IMR-90 (cell line): Measurements from ENCODE around the gene RASGRF1. TPM values are rescaled to one million over a fixed set of nuclear protein-coding genes. Genes with fewer than 3 reads are reported as not detected.

Experiments used
- ATAC-seq: fragments of 200-7000 bp; cut with Tn5 transposase; 2 replicates; pipeline ENCODE4 v1.9.1; 2020; ENCODE audit warnings: low read depth, mild to moderate bottlenecking, moderate library complexity
- BruUV-seq: library from RNA; stranded (reverse); fragments of 400-500 nt; replicated peaks from 2 replicates; lab custom pipeline; 2021; lab: Mats Ljungman, UMichigan
- CTCF ChIA-PET: fragments of 300-600 bp; formaldehyde crosslinking; extraction: SDS; loops from one replicate; lab custom pipeline; 2021; ENCODE audit warnings: antibody characterized with exemption; lab: Yijun Ruan, JAX
- POLR2A ChIA-PET: fragments of 300-600 bp; sonication (Branson Sonifier 250); formaldehyde crosslinking; loops from one replicate; lab custom pipeline; 2022; ENCODE audit warnings: antibody characterized with exemption; ENCODE audit not compliant: unreplicated experiment; lab: Charles Lee
- DNase-seq: peaks from one replicate; pipeline ENCODE4 v3.0.0; 2013
- H2AFZ ChIP-seq: replicated peaks from 2 replicates; pipeline ENCODE3; 2013; ENCODE audit warnings: low read length, mild to moderate bottlenecking; ENCODE audit not compliant: poor library complexity
- H2AK5ac ChIP-seq: 2 replicates; pipeline ENCODE4 v1.6.1; 2013; ENCODE audit warnings: low read depth, low read length, inconsistent platforms
- H2AK9ac ChIP-seq: replicated peaks from 2 replicates; pipeline ENCODE3; 2013; ENCODE audit warnings: mild to moderate bottlenecking, low read depth, low read length, moderate library complexity; ENCODE audit not compliant: poor library complexity
- H2BK120ac ChIP-seq: 2 replicates; pipeline ENCODE4 v1.6.1; 2013; ENCODE audit warnings: low read depth, low read length, inconsistent platforms
- H2BK15ac ChIP-seq: 3 replicates; pipeline ENCODE4 v1.6.1; 2013; ENCODE audit warnings: low read depth, low read length, inconsistent platforms
- H2BK20ac ChIP-seq: 2 replicates; pipeline ENCODE4 v1.6.1; 2013; ENCODE audit warnings: low read depth, mild to moderate bottlenecking, inconsistent platforms, low read length, moderate library complexity
- H2BK5ac ChIP-seq: 2 replicates; pipeline ENCODE4 v1.6.1; 2013; ENCODE audit warnings: mild to moderate bottlenecking, low read depth, low read length, inconsistent platforms; ENCODE audit not compliant: poor library complexity, severe bottlenecking
- H3K14ac ChIP-seq: replicated peaks from 2 replicates; pipeline ENCODE4 v1.6.1; 2013; ENCODE audit warnings: low read depth, low read length, inconsistent platforms
- H3K18ac ChIP-seq: 2 replicates; pipeline ENCODE4 v1.6.1; 2013; ENCODE audit warnings: low read depth, low read length, control low read depth
- H3K23ac ChIP-seq: 2 replicates; pipeline ENCODE4 v1.6.1; 2013; ENCODE audit warnings: low read depth, low read length, inconsistent platforms
- H3K27ac ChIP-seq: 2 replicates; pipeline ENCODE4 v1.5.1; 2013; ENCODE audit warnings: mild to moderate bottlenecking, control low read depth, low read length; ENCODE audit not compliant: insufficient read depth
- H3K27me3 ChIP-seq: 2 replicates; pipeline ENCODE4 v1.6.1; 2013; ENCODE audit warnings: low read length; ENCODE audit not compliant: control insufficient read depth, insufficient read depth
- H3K36me3 ChIP-seq: 2 replicates; pipeline ENCODE4 v1.6.1; 2013; ENCODE audit warnings: low read length, mixed read lengths; ENCODE audit not compliant: control insufficient read depth, insufficient read depth
- H3K4ac ChIP-seq: 2 replicates; pipeline ENCODE4 v1.6.1; 2013; ENCODE audit warnings: low read depth, low read length, inconsistent platforms
- H3K4me1 ChIP-seq: 2 replicates; pipeline ENCODE4 v1.6.1; 2013; ENCODE audit warnings: low read length, mixed read lengths; ENCODE audit not compliant: control insufficient read depth, insufficient read depth
- H3K4me2 ChIP-seq: 2 replicates; pipeline ENCODE4 v1.6.1; 2013; ENCODE audit warnings: low read depth, mild to moderate bottlenecking, control low read depth, low read length, moderate library complexity
- H3K4me3 ChIP-seq: 2 replicates; pipeline ENCODE4 v1.5.1; 2013; ENCODE audit warnings: low read depth, mild to moderate bottlenecking, control low read depth, low read length, moderate library complexity; ENCODE audit not compliant: insufficient read depth
- H3K56ac ChIP-seq: 2 replicates; pipeline ENCODE4 v1.6.1; 2013; ENCODE audit warnings: low read length, inconsistent platforms; ENCODE audit not compliant: insufficient read depth; ENCODE audit errors: extremely low read depth
- H3K79me1 ChIP-seq, 2 experiments: 2 replicates each; pipeline ENCODE4 v1.6.1; 2013; ENCODE audit warnings: low read length in 2 of 2, inconsistent platforms in 1 of 2, low read depth in 1 of 2
- H3K9ac ChIP-seq: 2 replicates; pipeline ENCODE4 v1.6.1; 2013; ENCODE audit warnings: low read depth, low read length, control low read depth
- H3K9me1 ChIP-seq: 2 replicates; pipeline ENCODE4 v1.6.1; 2013; ENCODE audit warnings: low read length, inconsistent platforms; ENCODE audit not compliant: insufficient read depth
- H3K9me3 ChIP-seq: 2 replicates; pipeline ENCODE4 v1.6.1; 2013; ENCODE audit warnings: low read length; ENCODE audit not compliant: control insufficient read depth, insufficient read depth
- H4K20me1 ChIP-seq: 2 replicates; pipeline ENCODE4 v1.6.1; 2013; ENCODE audit warnings: low read length, inconsistent platforms; ENCODE audit not compliant: insufficient read depth
- H4K5ac ChIP-seq: 2 replicates; pipeline ENCODE4 v1.6.1; 2013; ENCODE audit warnings: mild to moderate bottlenecking, low read depth, low read length, control low read depth
- H4K8ac ChIP-seq, 2 experiments: 2 replicates each; pipeline ENCODE4 v1.6.1; 2013; ENCODE audit warnings: low read depth in 2 of 2, low read length in 2 of 2, control low read depth in 1 of 2, inconsistent platforms in 1 of 2
- H4K91ac ChIP-seq: 2 replicates; pipeline ENCODE4 v1.6.1; 2013; ENCODE audit warnings: low read depth, low read length, inconsistent platforms; ENCODE audit not compliant: insufficient read depth
- BHLHE40 ChIP-seq: fragments of 150-350 bp; IDR thresholded peaks from 2 replicates; pipeline ENCODE4 v1.6.1; 2016; ENCODE audit warnings: mild to moderate bottlenecking, low read depth, low read length
- CEBPB ChIP-seq: IDR thresholded peaks from 2 replicates; pipeline ENCODE4 v1.6.1; 2012; ENCODE audit warnings: low read depth, low read length, improper control_type of control experiment
- CHD1 ChIP-seq: IDR thresholded peaks from 2 replicates; pipeline ENCODE4 v1.6.1; 2012; ENCODE audit warnings: low read depth, low read length, improper control_type of control experiment
- FOS ChIP-seq: fragments of 150-350 bp; IDR thresholded peaks from 2 replicates; pipeline ENCODE4 v1.6.1; 2016; ENCODE audit warnings: low read depth, low read length
- MAFK ChIP-seq: IDR thresholded peaks from 2 replicates; pipeline ENCODE4 v1.6.1; 2012; ENCODE audit warnings: low read depth, low read length, improper control_type of control experiment
- MAZ ChIP-seq: IDR thresholded peaks from 2 replicates; pipeline ENCODE4 v1.6.1; 2012; ENCODE audit warnings: low read depth, mild to moderate bottlenecking, low read length, improper control_type of control experiment, moderate library complexity, borderline replicate concordance
- NFE2L2 ChIP-seq: fragments of 150-350 bp; IDR thresholded peaks from 2 replicates; pipeline ENCODE4 v1.6.1; 2016; ENCODE audit warnings: low read depth, mild to moderate bottlenecking, low read length
- POLR2A ChIP-seq: IDR thresholded peaks from 2 replicates; pipeline ENCODE4 v1.6.1; 2012; ENCODE audit warnings: mild to moderate bottlenecking, low read depth, low read length
- RAD21 ChIP-seq: IDR thresholded peaks from 2 replicates; pipeline ENCODE4 v1.6.1; 2012; ENCODE audit warnings: low read length, improper control_type of control experiment
- RCOR1 ChIP-seq: IDR thresholded peaks from 2 replicates; pipeline ENCODE4 v1.6.1; 2012; ENCODE audit warnings: mild to moderate bottlenecking, low read length, improper control_type of control experiment; ENCODE audit not compliant: insufficient replicate concordance
- RFX5 ChIP-seq: IDR thresholded peaks from 2 replicates; pipeline ENCODE4 v1.8.0; 2012; ENCODE audit warnings: low read depth, mild to moderate bottlenecking, low read length, moderate library complexity
- SMC3 ChIP-seq: fragments of 150-350 bp; IDR thresholded peaks from 2 replicates; pipeline ENCODE4 v1.6.1; 2016; ENCODE audit warnings: low read depth, mild to moderate bottlenecking, antibody characterized with exemption, low read length, moderate library complexity
- WGBS, 2 experiments: methylation state at CpG; one replicate each; pipeline versions ENCODE4 v1.1.5 to v1.1.7; 2013; ENCODE audit warnings: missing lambda C conversion rate in 2 of 2; ENCODE audit not compliant: insufficient read length in 1 of 2; ENCODE audit errors: extremely low coverage in 2 of 2; 5-methylcytosine and 5-hydroxymethylcytosine counted together
- dilution Hi-C: fragments of 300-500 bp; cut with HindIII; formaldehyde crosslinking; loops from one replicate; pipeline ENCODE4 v1.14.3; 2018; ENCODE audit warnings: low sequenced_read_pairs; ENCODE audit not compliant: unreplicated experiment
- in situ Hi-C: fragments of 300-500 bp; cut with MboI; formaldehyde crosslinking; loops from 3 replicates; pipeline ENCODE4 v1.14.3; 2019; ENCODE audit warnings: low sequenced_read_pairs, inconsistent platforms, mixed read lengths
- intact Hi-C: fragments of 100-400 bp; cut with micrococcal nuclease; formaldehyde crosslinking; loops from 2 replicates; pipeline ENCODE4 v1.10.0; 2022
- polyA plus RNA-seq, 3 experiments: library from polyadenylated mRNA; depleted of rRNA; stranded (reverse); fragments of >200 nt; gene quantifications; 2 replicates each; pipeline ENCODE4 v1.2.3, GENCODE V29; 2012; ENCODE audit warnings: low replicate concordance in 1 of 3
- total RNA-seq: library from RNA; depleted of rRNA; stranded (reverse); fragments of >200 nt; gene quantifications from 2 replicates; pipeline ENCODE4 v1.2.3, GENCODE V29; 2012
- TF ChIP-seq, protein P1 (sequence below): conservative IDR thresholded peaks from 2 replicates; pipeline ENCODE4 v1.5.1; 2012; ENCODE audit warnings: mild to moderate bottlenecking, low read depth, low read length, improper control_type of control experiment
- TF ChIP-seq, protein P2 (sequence below): fragments of 150-350 bp; IDR thresholded peaks from 2 replicates; pipeline ENCODE4 v1.6.1; 2016; ENCODE audit warnings: low read depth, mild to moderate bottlenecking, low read length, moderate library complexity, borderline replicate concordance
- TF ChIP-seq, protein P3 (sequence below): fragments of 150-350 bp; IDR thresholded peaks from 2 replicates; pipeline ENCODE4 v1.6.1; 2017; ENCODE audit warnings: mild to moderate bottlenecking, antibody characterized with exemption, low read length, low read depth

RASGRF1 gene
- total and polyA plus RNA-seq, 2 of the 4 experiments (the other 2 are of a cell fraction), result under 0.01 to 0.15 TPM

DNA sequence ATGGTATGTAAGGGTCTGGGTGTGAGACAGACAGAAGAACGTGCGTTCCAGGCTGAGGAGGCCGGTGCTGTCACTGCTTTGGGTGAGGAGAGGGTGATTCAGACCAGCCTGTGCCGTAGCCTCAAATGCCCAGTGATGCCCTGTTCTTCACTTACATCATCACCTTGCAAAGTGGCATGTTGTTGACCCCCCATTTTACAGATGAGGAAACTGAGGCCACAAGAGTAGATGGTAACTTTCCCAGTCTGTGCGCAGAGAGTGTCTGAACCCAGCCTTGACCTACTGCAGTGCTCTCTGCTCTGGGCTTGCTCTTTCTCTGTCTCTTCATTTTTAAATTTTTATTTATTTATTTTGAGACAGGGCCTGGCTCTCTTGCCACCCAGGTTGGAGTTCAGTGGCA, 144.1 kb downstream of the RASGRF1 start:
- no peak overlapping the region for H4K91ac ChIP-seq
- H3K4ac ChIP-seq, result no peak overlapping the region
- no peak overlapping the region for H2BK120ac ChIP-seq
- H3K4me1 ChIP-seq, result peaks cover 2% of the 10 kb centered on the region; the same call in 1 of the 2 replicates
- H3K9me3 ChIP-seq, result no peaks in the 10 kb centered on the region
- no peak overlapping the region for H4K8ac ChIP-seq
- dilution Hi-C loops (no loop called here), intact Hi-C loops (no loop called here), in situ Hi-C loops (no loop called here)
- H3K56ac ChIP-seq, result no peak overlapping the region
- H3K79me1 ChIP-seq, result no peaks in the 10 kb centered on the region
- no peak overlapping the region for H3K18ac ChIP-seq
- no peak for DNase-seq
- H4K5ac ChIP-seq, result no peak overlapping the region
- H2AK5ac ChIP-seq, result no peak overlapping the region
- no peak overlapping the region for H2BK20ac ChIP-seq
- H3K27ac ChIP-seq, result no peak overlapping the region
- BruUV-seq, result no TSS peak
- H3K36me3 ChIP-seq, result no peaks in the 10 kb centered on the region
- no peak overlapping the region for H3K14ac ChIP-seq
- no peak overlapping the region for H3K4me2 ChIP-seq
- no peak overlapping the region for H2AK9ac ChIP-seq
- no CpG with 5 or more reads among the region's 5 CpGs for WGBS, 2 experiments
- H2BK15ac ChIP-seq, result no peak overlapping the region
- H3K4me3 ChIP-seq, result no peak overlapping the region
- TF ChIP-seq BHLHE40 (no peak), NFE2L2 (no peak), RAD21 (no peak), MAZ (no peak), SMC3 (no peak), CEBPB (no peak), CHD1 (no peak), MAFK (no peak), FOS (no peak), POLR2A (no peak), RFX5 (no peak), RCOR1 (no peak)
- TF ChIP-seq, protein P1, sequence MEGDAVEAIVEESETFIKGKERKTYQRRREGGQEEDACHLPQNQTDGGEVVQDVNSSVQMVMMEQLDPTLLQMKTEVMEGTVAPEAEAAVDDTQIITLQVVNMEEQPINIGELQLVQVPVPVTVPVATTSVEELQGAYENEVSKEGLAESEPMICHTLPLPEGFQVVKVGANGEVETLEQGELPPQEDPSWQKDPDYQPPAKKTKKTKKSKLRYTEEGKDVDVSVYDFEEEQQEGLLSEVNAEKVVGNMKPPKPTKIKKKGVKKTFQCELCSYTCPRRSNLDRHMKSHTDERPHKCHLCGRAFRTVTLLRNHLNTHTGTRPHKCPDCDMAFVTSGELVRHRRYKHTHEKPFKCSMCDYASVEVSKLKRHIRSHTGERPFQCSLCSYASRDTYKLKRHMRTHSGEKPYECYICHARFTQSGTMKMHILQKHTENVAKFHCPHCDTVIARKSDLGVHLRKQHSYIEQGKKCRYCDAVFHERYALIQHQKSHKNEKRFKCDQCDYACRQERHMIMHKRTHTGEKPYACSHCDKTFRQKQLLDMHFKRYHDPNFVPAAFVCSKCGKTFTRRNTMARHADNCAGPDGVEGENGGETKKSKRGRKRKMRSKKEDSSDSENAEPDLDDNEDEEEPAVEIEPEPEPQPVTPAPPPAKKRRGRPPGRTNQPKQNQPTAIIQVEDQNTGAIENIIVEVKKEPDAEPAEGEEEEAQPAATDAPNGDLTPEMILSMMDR, result no peak
- TF ChIP-seq, protein P2, sequence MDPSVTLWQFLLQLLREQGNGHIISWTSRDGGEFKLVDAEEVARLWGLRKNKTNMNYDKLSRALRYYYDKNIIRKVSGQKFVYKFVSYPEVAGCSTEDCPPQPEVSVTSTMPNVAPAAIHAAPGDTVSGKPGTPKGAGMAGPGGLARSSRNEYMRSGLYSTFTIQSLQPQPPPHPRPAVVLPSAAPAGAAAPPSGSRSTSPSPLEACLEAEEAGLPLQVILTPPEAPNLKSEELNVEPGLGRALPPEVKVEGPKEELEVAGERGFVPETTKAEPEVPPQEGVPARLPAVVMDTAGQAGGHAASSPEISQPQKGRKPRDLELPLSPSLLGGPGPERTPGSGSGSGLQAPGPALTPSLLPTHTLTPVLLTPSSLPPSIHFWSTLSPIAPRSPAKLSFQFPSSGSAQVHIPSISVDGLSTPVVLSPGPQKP, result no peak
- TF ChIP-seq, protein P3, sequence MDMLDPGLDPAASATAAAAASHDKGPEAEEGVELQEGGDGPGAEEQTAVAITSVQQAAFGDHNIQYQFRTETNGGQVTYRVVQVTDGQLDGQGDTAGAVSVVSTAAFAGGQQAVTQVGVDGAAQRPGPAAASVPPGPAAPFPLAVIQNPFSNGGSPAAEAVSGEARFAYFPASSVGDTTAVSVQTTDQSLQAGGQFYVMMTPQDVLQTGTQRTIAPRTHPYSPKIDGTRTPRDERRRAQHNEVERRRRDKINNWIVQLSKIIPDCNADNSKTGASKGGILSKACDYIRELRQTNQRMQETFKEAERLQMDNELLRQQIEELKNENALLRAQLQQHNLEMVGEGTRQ, result no peak
- no peak for ATAC-seq
- H2AFZ ChIP-seq, result no peak overlapping the region
- no peak overlapping the region for H3K9ac ChIP-seq
- H2BK5ac ChIP-seq, result no peak overlapping the region
- peaks cover 5% of the 10 kb centered on the region; the same call in 1 of the 2 replicates for H3K9me1 ChIP-seq
- no peaks in the 10 kb centered on the region for H4K20me1 ChIP-seq
- H3K27me3 ChIP-seq, result peaks cover 39% of the 10 kb centered on the region
- ChIA-PET POLR2A (interaction anchor here (0.7 kb wide), 1 partner anchor 522 kb away, joined by 5 read pairs; no protein-coding TSS in a partner anchor), CTCF (no interaction called here)
- no peak overlapping the region for H3K23ac ChIP-seq
